Stomach (tissue), 4 donors: ENCODE data around the gene THSD4.

Experiments used
- POLR2A ChIP-seq, 4 donors: fragments of 450-650 bp; IDR thresholded peaks; one replicate each; pipeline ENCODE4 v1.6.1; 2016; ENCODE audit warnings: antibody characterized with exemption in 4 of 4, control low read depth in 2 of 4, mild to moderate bottlenecking in 1 of 4, moderate library complexity in 1 of 4
- POLR2AphosphoS5 ChIP-seq, 3 donors: sonication (generic); formaldehyde crosslinking; IDR thresholded peaks; one replicate each; pipeline ENCODE4 v1.6.1; 2016; ENCODE audit warnings: antibody characterized with exemption in 3 of 3
- TF ChIP-seq, protein P1 (sequence below), 7 experiments: fragments of 450-650 bp in 4 of 7; fragments of 200-600 bp in 3 of 7; sonication (generic) in 3 of 7; IDR thresholded peaks; one replicate each; pipeline ENCODE4 v1.5.1; 2016 to 2019; ENCODE audit warnings: antibody characterized with exemption in 7 of 7, control low read depth in 2 of 7, mild to moderate bottlenecking in 1 of 7

- no peak for TF ChIP-seq POLR2A (IDR thresholded peaks at IDR 0.05)
- TF ChIP-seq POLR2AphosphoS5 (IDR thresholded peaks at IDR 0.05), result no peak
- TF ChIP-seq, protein P1, sequence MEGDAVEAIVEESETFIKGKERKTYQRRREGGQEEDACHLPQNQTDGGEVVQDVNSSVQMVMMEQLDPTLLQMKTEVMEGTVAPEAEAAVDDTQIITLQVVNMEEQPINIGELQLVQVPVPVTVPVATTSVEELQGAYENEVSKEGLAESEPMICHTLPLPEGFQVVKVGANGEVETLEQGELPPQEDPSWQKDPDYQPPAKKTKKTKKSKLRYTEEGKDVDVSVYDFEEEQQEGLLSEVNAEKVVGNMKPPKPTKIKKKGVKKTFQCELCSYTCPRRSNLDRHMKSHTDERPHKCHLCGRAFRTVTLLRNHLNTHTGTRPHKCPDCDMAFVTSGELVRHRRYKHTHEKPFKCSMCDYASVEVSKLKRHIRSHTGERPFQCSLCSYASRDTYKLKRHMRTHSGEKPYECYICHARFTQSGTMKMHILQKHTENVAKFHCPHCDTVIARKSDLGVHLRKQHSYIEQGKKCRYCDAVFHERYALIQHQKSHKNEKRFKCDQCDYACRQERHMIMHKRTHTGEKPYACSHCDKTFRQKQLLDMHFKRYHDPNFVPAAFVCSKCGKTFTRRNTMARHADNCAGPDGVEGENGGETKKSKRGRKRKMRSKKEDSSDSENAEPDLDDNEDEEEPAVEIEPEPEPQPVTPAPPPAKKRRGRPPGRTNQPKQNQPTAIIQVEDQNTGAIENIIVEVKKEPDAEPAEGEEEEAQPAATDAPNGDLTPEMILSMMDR (IDR thresholded peaks at IDR 0.05), result no peak
Observed at GRCh38 chr15:71221417-71221816, 106.1 kb downstream of the THSD4 start.
